ENCODE results near the gene DCK. TPM values are rescaled to one million over a fixed set of nuclear protein-coding genes. Genes with fewer than 3 reads are reported as not detected.
"Not testable (repeated sequence)": the region's sequence is repeated elsewhere in the genome, so short reads cannot be mapped to it uniquely, and the experiment has no call there.

DCK gene
- total RNA-seq, 2 experiments from 2014 or later = 67.4 to 71.6 TPM

DNA sequence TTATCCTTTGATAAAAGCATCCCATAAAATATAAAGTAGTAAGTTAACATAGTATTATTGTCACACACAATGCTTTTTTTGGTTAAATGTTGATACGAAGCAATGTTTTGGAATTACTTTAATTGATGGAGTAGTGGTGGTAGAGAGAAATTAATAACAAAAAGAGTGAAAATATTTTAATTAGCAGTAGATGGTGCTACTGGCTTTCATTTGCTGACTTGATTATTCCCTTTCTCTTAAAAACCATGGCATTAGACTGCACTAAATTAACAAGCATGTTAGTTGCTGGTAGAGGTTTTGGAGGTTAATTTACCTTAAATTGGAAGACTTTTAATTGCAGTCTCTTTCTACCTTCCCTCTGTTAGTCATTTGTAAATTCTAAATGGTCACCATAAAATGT is 8.9 kb upstream of the DCK start:
- Mint-ChIP-seq H3K4me1 (peaks cover 2% of the 10 kb centered on the region), H3K9me3 (no peaks in the 10 kb centered on the region), H3K36me3 (peaks cover 5% of the 10 kb centered on the region), H3K4me3 (no peak overlapping the region), H3K27ac (no peak overlapping the region), H3K27me3 (no peaks in the 10 kb centered on the region)
- POLR2A ChIA-PET = no interaction called here
- ATAC-seq (ENCODE audit: low read depth) (no peak), DNase-seq (no peak)

GRCh38 chr4:70991596-70991995 is 1.9 kb upstream of the DCK start:
- no peak overlapping the region for H3K4me3 Mint-ChIP-seq
- H3K9me3 Mint-ChIP-seq = no peaks in the 10 kb centered on the region
- DNase-seq (no peak), ATAC-seq (ENCODE audit: low read depth) (no peak)
- peaks cover 19% of the 10 kb centered on the region for H3K4me1 Mint-ChIP-seq
- H3K27ac Mint-ChIP-seq = no peak overlapping the region
- POLR2A ChIA-PET = no interaction called here
- H3K36me3 Mint-ChIP-seq = peaks cover 28% of the 10 kb centered on the region
- no peaks in the 10 kb centered on the region for H3K27me3 Mint-ChIP-seq

- ATAC-seq (ENCODE audit: low read depth) = no peak
- H3K27me3 Mint-ChIP-seq = no peaks in the 10 kb centered on the region
- no peaks in the 10 kb centered on the region for H3K9me3 Mint-ChIP-seq
- POLR2A ChIA-PET = interaction anchor here (1.0 to 5.0 kb wide), 5 partner anchors 17 to 288 kb away, joined by 3 to 48 read pairs (median 6); partner anchors contain the start of gene GRSF1
- DNase-seq = no peak
- H3K27ac Mint-ChIP-seq = no peak overlapping the region
- peak overlapping the region; percentile 99 for H3K4me3 Mint-ChIP-seq
- peaks cover 28% of the 10 kb centered on the region for H3K4me1 Mint-ChIP-seq
- H3K36me3 Mint-ChIP-seq = peaks cover 29% of the 10 kb centered on the region
Observed at GRCh38 chr4:70992391-70992881, 1.0 kb upstream of the DCK start.

DNA sequence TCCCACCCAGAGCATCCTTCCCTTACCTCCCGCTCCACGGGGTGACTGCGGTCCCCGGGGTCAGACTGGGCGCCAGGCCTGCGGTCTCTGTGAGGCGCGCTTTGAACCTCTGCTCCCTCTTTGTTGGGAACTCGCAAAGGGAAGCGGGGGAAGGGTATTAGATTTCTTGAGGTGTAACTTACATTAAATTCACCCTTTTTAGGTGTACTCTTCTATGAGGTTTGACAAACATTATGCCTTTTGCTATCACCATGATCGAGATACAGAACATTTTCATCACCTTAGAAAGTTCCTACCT is 569 bp downstream of the DCK start:
- Mint-ChIP-seq H3K9me3 (no peaks in the 10 kb centered on the region), H3K4me3 (peak overlapping the region; percentile 99), H3K27me3 (no peaks in the 10 kb centered on the region), H3K4me1 (peaks cover 35% of the 10 kb centered on the region), H3K36me3 (peaks cover 33% of the 10 kb centered on the region), H3K27ac (peak overlapping the region; percentile 92)
- DNase-seq = no peak
- ATAC-seq (ENCODE audit: low read depth) = no peak
- POLR2A ChIA-PET = interaction anchor here (0.5 to 5.0 kb wide), 11 partner anchors 10 to 317 kb away, joined by 3 to 48 read pairs (median 5); partner anchors contain the start of genes GRSF1 and MOB1B

DNA sequence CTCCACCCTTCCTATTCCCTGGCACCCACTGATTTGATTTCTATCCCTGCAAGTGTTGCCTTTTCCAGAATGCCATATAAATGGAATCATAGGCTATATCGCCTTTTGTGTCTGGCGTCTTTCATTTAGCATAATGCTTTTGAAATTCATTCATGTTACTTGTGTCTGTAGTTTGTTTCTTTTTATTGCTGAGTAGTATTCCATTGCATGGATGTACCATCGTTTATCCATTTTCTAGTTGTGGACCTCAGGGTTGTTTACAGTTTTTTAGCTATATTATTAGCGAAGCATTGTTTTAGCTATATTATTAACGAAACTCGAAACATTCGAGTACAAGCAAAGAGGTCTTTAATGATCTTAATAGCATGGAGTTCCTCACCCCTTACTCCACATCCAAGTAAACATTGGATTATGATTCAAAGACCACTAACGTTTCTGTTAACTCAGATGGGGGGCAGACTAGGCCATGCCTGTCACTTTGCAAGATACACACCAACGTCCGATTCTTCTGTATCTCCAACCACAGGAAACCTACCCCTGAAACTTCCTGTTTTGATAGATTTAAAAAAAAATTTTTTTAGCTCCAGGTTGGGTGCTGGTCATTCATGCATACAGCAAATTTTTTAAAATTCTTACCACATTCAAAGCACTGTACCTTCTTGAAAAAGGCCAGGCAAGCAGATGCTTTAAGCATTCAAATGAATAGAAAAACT is 1.1 kb downstream of the DCK start:
- H3K9me3 Mint-ChIP-seq = no peaks in the 10 kb centered on the region
- no peaks in the 10 kb centered on the region for H3K27me3 Mint-ChIP-seq
- peak overlapping the region; percentile 92 for H3K27ac Mint-ChIP-seq
- peak overlapping the region; percentile 99 for H3K4me3 Mint-ChIP-seq
- H3K4me1 Mint-ChIP-seq = peaks cover 39% of the 10 kb centered on the region
- ATAC-seq (ENCODE audit: low read depth) (no peak), DNase-seq (no peak)
- POLR2A ChIA-PET = interaction anchor here (1.5 to 5.0 kb wide), 6 partner anchors 9 to 307 kb away, joined by 4 to 48 read pairs (median 16); partner anchors contain the start of genes GRSF1 and MOB1B
- H3K36me3 Mint-ChIP-seq = peaks cover 38% of the 10 kb centered on the region

DNA sequence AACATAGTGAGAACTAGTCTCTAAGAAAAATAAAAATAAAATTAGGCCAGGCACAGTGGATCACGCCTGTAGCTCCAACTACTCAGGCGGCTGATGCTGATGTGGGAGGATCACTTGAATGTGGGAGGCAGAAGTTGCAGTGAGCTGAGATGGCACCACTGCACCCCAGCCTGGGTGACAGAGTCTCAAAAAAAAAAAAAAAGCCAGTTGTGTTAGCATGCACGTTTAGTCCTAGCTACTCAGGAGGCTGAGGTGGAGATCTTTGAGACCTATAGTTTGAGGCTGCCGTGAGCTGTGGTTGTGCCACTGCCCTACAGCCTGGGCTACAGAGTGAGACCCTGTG is 2.5 kb downstream of the DCK start:
- DNase-seq = no peak

GRCh38 chr4:70997036-70997435 is 3.6 kb downstream of the DCK start:
- H3K36me3 Mint-ChIP-seq = peaks cover 59% of the 10 kb centered on the region
- peaks cover 61% of the 10 kb centered on the region for H3K4me1 Mint-ChIP-seq
- no peak for DNase-seq
- peak overlapping the region; percentile 92 for H3K27ac Mint-ChIP-seq
- no peak for ATAC-seq (ENCODE audit: low read depth)
- peak overlapping the region; percentile 99 for H3K4me3 Mint-ChIP-seq
- H3K27me3 Mint-ChIP-seq = no peaks in the 10 kb centered on the region
- H3K9me3 Mint-ChIP-seq = peaks cover 2% of the 10 kb centered on the region
- POLR2A ChIA-PET = interaction anchor here (4.2 to 5.0 kb wide), 2 partner anchors 7 to 12 kb away, joined by 31 to 48 read pairs; no protein-coding TSS in a partner anchor

More for the DNA sequence above, 2.5 kb downstream of the DCK start:
- H3K9me3 Mint-ChIP-seq = peaks cover 2% of the 10 kb centered on the region
- peak overlapping the region; percentile 99 for H3K4me3 Mint-ChIP-seq
- ATAC-seq (ENCODE audit: low read depth) = peak; percentile 9
- H3K36me3 Mint-ChIP-seq = peaks cover 53% of the 10 kb centered on the region
- POLR2A ChIA-PET = interaction anchor here (1.0 to 5.0 kb wide), 6 partner anchors 8 to 308 kb away, joined by 4 to 48 read pairs (median 9); partner anchors contain the start of genes MOB1B and UTP3
- peaks cover 51% of the 10 kb centered on the region for H3K4me1 Mint-ChIP-seq
- H3K27me3 Mint-ChIP-seq = no peaks in the 10 kb centered on the region
- H3K27ac Mint-ChIP-seq = peak overlapping the region; percentile 92

GRCh38 chr4:70997546-70997945 is 4.1 kb downstream of the DCK start:
- no peak for DNase-seq
- Mint-ChIP-seq H3K4me1 (peaks cover 64% of the 10 kb centered on the region), H3K9me3 (peaks cover 5% of the 10 kb centered on the region), H3K27ac (no peak overlapping the region), H3K27me3 (no peaks in the 10 kb centered on the region), H3K4me3 (peak overlapping the region; percentile 99), H3K36me3 (peaks cover 65% of the 10 kb centered on the region)
- POLR2A ChIA-PET = interaction anchor here (5.0 kb wide), 1 partner anchor 11 kb away, joined by 48 read pairs; no protein-coding TSS in a partner anchor
- no peak for ATAC-seq (ENCODE audit: low read depth)

DNA sequence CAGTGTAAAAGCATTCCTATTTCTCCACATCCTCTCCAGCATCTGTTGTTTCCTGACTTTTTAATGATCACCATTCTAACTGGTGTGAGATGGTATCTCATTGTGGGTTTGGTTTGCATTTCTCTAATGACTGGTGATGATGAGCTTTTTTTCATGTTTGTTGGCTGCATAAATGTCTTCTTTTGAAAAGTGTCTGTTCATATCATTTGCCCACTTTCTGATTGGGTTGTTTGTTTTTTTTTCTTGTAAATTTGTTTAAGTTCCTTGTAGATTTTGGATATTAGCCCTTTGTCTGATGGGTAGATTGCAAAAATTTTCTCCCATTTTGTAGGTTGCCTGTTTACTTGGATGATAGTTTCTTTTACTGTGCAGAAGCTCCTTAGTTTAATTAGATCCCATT is 6.2 kb downstream of the DCK start:
- Mint-ChIP-seq H3K4me1 (peaks cover 80% of the 10 kb centered on the region), H3K4me3 (peak overlapping the region; percentile 34), H3K36me3 (peaks cover 68% of the 10 kb centered on the region)
- not testable (repeated sequence) for H3K27ac Mint-ChIP-seq; H3K9me3 Mint-ChIP-seq; DNase-seq; ATAC-seq (ENCODE audit: low read depth); H3K27me3 Mint-ChIP-seq
- POLR2A ChIA-PET = interaction anchor here (1.2 kb wide), 1 partner anchor 9 kb away, joined by 3 read pairs; no protein-coding TSS in a partner anchor

DNA sequence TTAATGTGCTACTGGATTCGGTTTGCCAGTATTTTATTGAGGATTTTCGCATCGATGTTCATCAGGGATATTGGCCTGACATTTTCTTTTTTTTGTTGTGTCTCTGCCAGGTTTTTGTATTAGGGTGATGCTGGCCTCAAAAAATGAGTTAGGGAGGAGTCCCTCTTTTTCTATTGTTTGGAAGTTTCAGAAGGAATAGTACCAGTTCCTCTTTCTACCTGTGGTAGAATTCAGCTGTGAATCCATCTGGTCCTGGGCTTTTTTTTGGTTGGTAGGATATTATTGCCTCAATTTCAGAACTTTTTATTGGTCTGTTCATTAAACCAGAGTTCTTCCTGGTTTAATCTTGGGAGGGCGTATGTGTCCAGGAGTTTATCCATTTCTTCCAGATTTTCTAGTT is 7.9 kb downstream of the DCK start:
- H3K27me3 Mint-ChIP-seq; H3K27ac Mint-ChIP-seq; DNase-seq; ATAC-seq (ENCODE audit: low read depth); H3K9me3 Mint-ChIP-seq; H3K4me3 Mint-ChIP-seq: not testable (repeated sequence)
- POLR2A ChIA-PET = interaction anchor here (0.6 kb wide), 1 partner anchor 8 kb away, joined by 4 read pairs; no protein-coding TSS in a partner anchor
- peaks cover 78% of the 10 kb centered on the region for H3K4me1 Mint-ChIP-seq
- peaks cover 54% of the 10 kb centered on the region for H3K36me3 Mint-ChIP-seq

DNA sequence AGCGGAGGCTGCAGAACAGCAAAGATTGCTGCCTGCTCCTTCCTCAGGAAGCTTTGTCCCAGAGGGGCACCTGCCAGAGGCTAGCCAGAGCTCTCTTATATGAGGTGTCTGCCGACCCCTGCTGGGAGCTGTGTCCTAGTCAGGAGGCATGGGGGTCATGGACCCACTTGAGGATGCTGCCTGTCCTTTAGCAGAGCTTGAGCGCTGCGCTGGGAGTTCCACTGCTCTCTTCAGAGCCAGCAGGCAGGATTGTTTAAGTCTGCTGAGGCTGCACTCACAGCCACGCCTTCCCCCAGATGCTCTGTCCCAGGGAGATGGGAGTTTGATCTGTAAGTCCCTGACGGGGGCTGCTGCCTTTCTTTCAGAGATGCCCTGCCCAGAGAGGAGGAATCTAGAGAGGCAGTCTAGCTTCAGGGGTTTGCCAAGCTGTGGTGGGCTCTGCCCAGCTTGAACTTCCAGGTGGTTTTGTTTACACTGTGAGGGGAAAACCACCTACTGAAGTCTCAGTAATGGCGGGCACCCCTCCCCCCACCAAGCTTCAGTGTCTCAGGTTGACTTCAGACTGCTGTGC is 10.9 kb downstream of the DCK start:
- no peaks in the 10 kb centered on the region for H3K27me3 Mint-ChIP-seq
- ATAC-seq (ENCODE audit: low read depth) (peak; percentile 54), DNase-seq (peak; percentile 70)
- H3K4me1 Mint-ChIP-seq = peaks cover 77% of the 10 kb centered on the region
- H3K36me3 Mint-ChIP-seq = peaks cover 50% of the 10 kb centered on the region
- H3K27ac Mint-ChIP-seq = peak overlapping the region; percentile 76
- peak overlapping the region; percentile 69 for H3K4me3 Mint-ChIP-seq
- POLR2A ChIA-PET = interaction anchor here (1.2 to 3.7 kb wide), 3 partner anchors 9 to 300 kb away, joined by 3 to 31 read pairs (median 5); partner anchors contain the start of gene DCK
- H3K9me3 Mint-ChIP-seq = peaks cover 5% of the 10 kb centered on the region

- not testable (repeated sequence) for H3K9me3 Mint-ChIP-seq; ATAC-seq (ENCODE audit: low read depth); H3K27me3 Mint-ChIP-seq; DNase-seq
- Mint-ChIP-seq H3K27ac (peak overlapping the region; percentile 76), H3K36me3 (peaks cover 43% of the 10 kb centered on the region), H3K4me3 (peak overlapping the region; percentile 69), H3K4me1 (peaks cover 77% of the 10 kb centered on the region)
- POLR2A ChIA-PET = interaction anchor here (1.2 to 3.7 kb wide), 3 partner anchors 10 to 301 kb away, joined by 3 to 31 read pairs (median 5); partner anchors contain the start of gene DCK
Observed at GRCh38 chr4:71005025-71005424, 11.6 kb downstream of the DCK start.

DNA sequence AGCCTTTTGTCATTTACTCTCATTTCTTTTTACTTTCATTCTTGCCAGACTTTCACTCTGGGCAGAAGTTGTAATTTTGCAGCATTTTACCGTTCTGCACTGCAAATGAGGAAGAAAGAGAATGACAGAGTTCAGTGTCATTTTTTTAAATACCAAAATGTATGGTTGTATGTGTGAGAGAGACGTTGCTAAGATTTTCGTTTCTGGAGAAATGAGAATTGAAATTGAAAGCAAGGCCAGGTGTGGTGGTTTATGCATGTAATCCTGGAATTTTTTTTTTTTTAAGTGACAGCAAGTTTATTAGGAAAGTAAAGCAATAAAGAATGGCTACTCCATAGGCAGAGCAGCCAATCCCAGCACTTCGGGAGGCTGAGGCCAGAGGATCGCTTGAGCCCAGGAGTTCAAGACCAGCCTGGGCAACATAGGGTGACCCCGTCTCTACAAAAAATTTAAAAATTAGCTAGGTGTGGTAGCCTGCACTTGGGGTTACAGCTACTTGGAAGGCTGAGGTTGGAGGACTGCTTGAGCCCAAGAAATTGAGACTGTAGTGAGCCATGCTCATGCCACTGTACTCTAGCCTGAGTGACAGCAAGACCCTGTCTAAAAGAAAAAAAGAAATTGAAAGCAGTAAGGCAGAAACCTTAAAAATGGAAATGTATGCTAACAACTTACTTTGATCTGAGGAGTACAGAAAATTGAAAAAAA is 12.9 kb downstream of the DCK start:
- Mint-ChIP-seq H3K27ac (peak overlapping the region; percentile 86), H3K27me3 (no peaks in the 10 kb centered on the region), H3K4me1 (peaks cover 69% of the 10 kb centered on the region), H3K4me3 (peak overlapping the region; percentile 78), H3K36me3 (peaks cover 32% of the 10 kb centered on the region), H3K9me3 (peaks cover 2% of the 10 kb centered on the region)
- POLR2A ChIA-PET = interaction anchor here (0.7 to 6.1 kb wide), 2 partner anchors 11 to 269 kb away, joined by 4 to 48 read pairs; partner anchors contain the start of gene DCK
- DNase-seq = no peak
- peak; percentile 53 for ATAC-seq (ENCODE audit: low read depth)
